GM12891 (cell line): Measurements from ENCODE around the gene AP4E1.

Experiments
- POLR2AphosphoS5 ChIP-seq: IDR thresholded peaks from 2 replicates; pipeline ENCODE4 v1.6.1; 2011; ENCODE audit warnings: low read depth, low read length, control low read depth
- TAF1 ChIP-seq: IDR thresholded peaks from 2 replicates; pipeline ENCODE4 v1.6.1; 2011; ENCODE audit warnings: low read depth, low read length, control low read depth

DNA sequence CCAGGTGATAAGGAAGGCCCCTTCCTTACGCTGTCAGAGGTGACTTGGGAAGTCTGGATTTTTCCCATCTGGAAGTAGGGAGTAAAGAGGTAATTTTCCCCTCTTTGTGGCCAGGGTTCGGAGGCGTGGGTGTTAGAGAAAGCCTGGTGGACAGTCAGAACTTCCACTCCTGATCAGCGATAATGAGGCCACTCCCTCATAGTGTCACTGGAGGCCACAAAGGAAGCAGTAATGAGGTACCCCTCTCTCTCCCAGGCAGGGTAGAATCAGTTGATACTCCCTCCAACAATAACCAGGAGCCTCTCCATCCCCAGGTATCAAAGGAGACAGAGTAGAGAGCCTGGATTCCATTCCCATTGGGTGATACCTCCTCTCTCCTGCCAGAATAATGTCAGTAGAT lies 30.0 kb downstream of the AP4E1 start:
- no peak for TF ChIP-seq TAF1
- TF ChIP-seq POLR2AphosphoS5: no peak
